Activated CD8-positive, alpha-beta memory T cell treated with anti-CD3 and anti-CD28 coated beads for 24 hours (primary cell): ENCODE results near the gene RGS21.
"Not testable (repeated sequence)": the region's sequence is repeated elsewhere in the genome, so short reads cannot be mapped to it uniquely, and the experiment has no call there.

Source experiments
- DNase-seq: peaks from one replicate; pipeline ENCODE4 v3.0.0-alpha.2; 2020

The RGS21 gene

GRCh38 chr1:192316942-192317450, at the start of gene RGS21:
RGS21 (plus strand) TSS chr1:192316992; CDS start chr1:192343037, 26,045 bp downstream.
- DNase-seq: no peak

- no peak for DNase-seq
These were observed 48.2 kb upstream of the RGS21 start for GRCh38 chr1:192268468-192269052.

- DNase-seq: no peak
These were observed 46.4 kb upstream of the RGS21 start for GRCh38 chr1:192270398-192270797.

- no peak for DNase-seq
These were observed 44.1 kb upstream of the RGS21 start for GRCh38 chr1:192272732-192273131.

- no peak for DNase-seq
These were observed 42.2 kb upstream of the RGS21 start for GRCh38 chr1:192274588-192274987.

GRCh38 chr1:192277635-192278034, 39.2 kb upstream of the RGS21 start:
- no peak for DNase-seq

GRCh38 chr1:192284927-192285326, 31.9 kb upstream of the RGS21 start:
- DNase-seq: no peak

- no peak for DNase-seq
These were observed 13.8 kb upstream of the RGS21 start for GRCh38 chr1:192303029-192303428.

GRCh38 chr1:192308314-192308713, 8.5 kb upstream of the RGS21 start:
- DNase-seq: not testable (repeated sequence)

GRCh38 chr1:192311281-192311680, 5.5 kb upstream of the RGS21 start:
- no peak for DNase-seq

- no peak for DNase-seq
These were observed 11.2 kb downstream of the RGS21 start for GRCh38 chr1:192327997-192328396.

GRCh38 chr1:192342842-192343241, 26.1 kb downstream of the RGS21 start:
- no peak for DNase-seq

- DNase-seq: no peak
These were observed 26.6 kb downstream of the RGS21 start for GRCh38 chr1:192343344-192343743.

GRCh38 chr1:192349314-192349713, 32.5 kb downstream of the RGS21 start:
- no peak for DNase-seq

- DNase-seq: no peak
These were observed 33.6 kb downstream of the RGS21 start for GRCh38 chr1:192350356-192350755.

GRCh38 chr1:192351550-192351949, 34.8 kb downstream of the RGS21 start:
- DNase-seq: no peak

GRCh38 chr1:192357924-192358323, 41.1 kb downstream of the RGS21 start:
- DNase-seq: no peak

GRCh38 chr1:192358402-192358801, 41.6 kb downstream of the RGS21 start:
- no peak for DNase-seq

GRCh38 chr1:192358822-192359221, 42.0 kb downstream of the RGS21 start:
- no peak for DNase-seq

- no peak for DNase-seq
These were observed 46.4 kb downstream of the RGS21 start for GRCh38 chr1:192363177-192363576.

GRCh38 chr1:192367436-192367835, 50.6 kb downstream of the RGS21 start:
- DNase-seq: no peak

- no peak for DNase-seq
These were observed 58.5 kb downstream of the RGS21 start for GRCh38 chr1:192375306-192375705.

GRCh38 chr1:192376374-192376773, 59.6 kb downstream of the RGS21 start:
- DNase-seq: no peak

- DNase-seq: no peak
These were observed 61.5 kb downstream of the RGS21 start for GRCh38 chr1:192378276-192378675.

GRCh38 chr1:192378878-192379277, 62.1 kb downstream of the RGS21 start:
- DNase-seq: no peak
